Hematopoietic multipotent progenitor cell treated with erythropoietin and hydrocortisone succinate and interleukin-3 and kit ligand, for 15 days (in vitro differentiated cells): ENCODE data around the gene SMC6.

Experiments used
- DNase-seq: peaks from one replicate; pipeline ENCODE4 v3.0.0-alpha.2; 2015; ENCODE audit warnings: low spot score

Gene SMC6

GRCh38 chr2:17753803-17754663 is at the start of gene SMC6, which contains the start of gene GEN1:
Gene SMC6, minus strand, starts transcription at chr2:17753810. Its CDS starts 7,864 bp downstream, at chr2:17745946.
Gene GEN1, plus strand, starts transcription at chr2:17754138. Its CDS starts 5,806 bp downstream, at chr2:17759944.
- peak; percentile 91 for DNase-seq

GRCh38 chr2:17800693-17801458 is 47.3 kb upstream of the SMC6 start:
- DNase-seq: no peak

- DNase-seq: no peak
Observed at GRCh38 chr2:17800219-17800618, 46.6 kb upstream of the SMC6 start.

GRCh38 chr2:17799301-17800120 is 45.9 kb upstream of the SMC6 start:
- DNase-seq: no peak

GRCh38 chr2:17798338-17798737 is 44.7 kb upstream of the SMC6 start:
- DNase-seq: no peak

GRCh38 chr2:17795309-17795708 is 41.7 kb upstream of the SMC6 start:
- DNase-seq: no peak

- no peak for DNase-seq
Observed at GRCh38 chr2:17793803-17794354, 40.3 kb upstream of the SMC6 start.

- DNase-seq: no peak
Observed at GRCh38 chr2:17793296-17793695, 39.7 kb upstream of the SMC6 start.

- DNase-seq: no peak
Observed at GRCh38 chr2:17792515-17792914, 38.9 kb upstream of the SMC6 start.

- DNase-seq: no peak
Observed at GRCh38 chr2:17791817-17792130, 38.2 kb upstream of the SMC6 start.

GRCh38 chr2:17791121-17791816 is 37.7 kb upstream of the SMC6 start:
- no peak for DNase-seq

GRCh38 chr2:17790536-17790935 is 36.9 kb upstream of the SMC6 start:
- DNase-seq: no peak

- no peak for DNase-seq
Observed at GRCh38 chr2:17788773-17789172, 35.2 kb upstream of the SMC6 start.

GRCh38 chr2:17786727-17787126 is 33.1 kb upstream of the SMC6 start:
- DNase-seq: no peak

GRCh38 chr2:17781482-17781881 is 27.9 kb upstream of the SMC6 start:
- DNase-seq: no peak

- no peak for DNase-seq
Observed at GRCh38 chr2:17780546-17780945, 26.9 kb upstream of the SMC6 start.

- no peak for DNase-seq
Observed at GRCh38 chr2:17772532-17772931, 18.9 kb upstream of the SMC6 start.

GRCh38 chr2:17771956-17772355 is 18.3 kb upstream of the SMC6 start:
- no peak for DNase-seq

GRCh38 chr2:17768894-17769293 is 15.3 kb upstream of the SMC6 start:
- DNase-seq: no peak

GRCh38 chr2:17765398-17765797 is 11.8 kb upstream of the SMC6 start:
- peak; percentile 16 for DNase-seq

- DNase-seq: no peak
Observed at GRCh38 chr2:17763641-17764333, 10.2 kb upstream of the SMC6 start.
